ENCODE measurements around the gene SORL1. TPM values are rescaled to one million over a fixed set of nuclear protein-coding genes. Genes with fewer than 3 reads are reported as not detected.

Gene SORL1
- total and polyA plus RNA-seq, 2 experiments from 2014 or later = 6.4 to 18.2 TPM

DNA sequence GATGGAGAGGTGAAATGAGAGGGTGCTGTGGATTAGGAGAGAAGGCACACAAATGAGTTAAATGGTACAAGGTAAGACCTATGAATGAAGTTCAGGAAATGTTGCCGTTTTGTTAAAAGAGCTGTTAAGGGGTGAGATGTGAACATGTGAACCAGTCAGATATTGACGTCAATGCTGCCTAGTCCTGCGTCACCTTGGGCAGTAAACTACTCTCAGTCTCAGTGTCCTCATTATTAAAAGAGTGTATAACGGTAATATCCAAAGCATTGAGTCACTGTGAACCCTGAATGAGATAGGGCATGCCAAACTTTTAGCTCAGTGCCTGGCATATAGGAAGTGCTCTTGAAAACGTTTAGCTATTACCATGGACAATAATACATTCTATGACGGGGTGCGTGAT, 33.1 kb downstream of the SORL1 start:
- H3K9me3 ChIP-seq (ENCODE audit: low read depth) = no peaks in the 10 kb centered on the region
- no peaks in the 10 kb centered on the region for H3K27me3 ChIP-seq
- TF ChIP-seq, protein P1, sequence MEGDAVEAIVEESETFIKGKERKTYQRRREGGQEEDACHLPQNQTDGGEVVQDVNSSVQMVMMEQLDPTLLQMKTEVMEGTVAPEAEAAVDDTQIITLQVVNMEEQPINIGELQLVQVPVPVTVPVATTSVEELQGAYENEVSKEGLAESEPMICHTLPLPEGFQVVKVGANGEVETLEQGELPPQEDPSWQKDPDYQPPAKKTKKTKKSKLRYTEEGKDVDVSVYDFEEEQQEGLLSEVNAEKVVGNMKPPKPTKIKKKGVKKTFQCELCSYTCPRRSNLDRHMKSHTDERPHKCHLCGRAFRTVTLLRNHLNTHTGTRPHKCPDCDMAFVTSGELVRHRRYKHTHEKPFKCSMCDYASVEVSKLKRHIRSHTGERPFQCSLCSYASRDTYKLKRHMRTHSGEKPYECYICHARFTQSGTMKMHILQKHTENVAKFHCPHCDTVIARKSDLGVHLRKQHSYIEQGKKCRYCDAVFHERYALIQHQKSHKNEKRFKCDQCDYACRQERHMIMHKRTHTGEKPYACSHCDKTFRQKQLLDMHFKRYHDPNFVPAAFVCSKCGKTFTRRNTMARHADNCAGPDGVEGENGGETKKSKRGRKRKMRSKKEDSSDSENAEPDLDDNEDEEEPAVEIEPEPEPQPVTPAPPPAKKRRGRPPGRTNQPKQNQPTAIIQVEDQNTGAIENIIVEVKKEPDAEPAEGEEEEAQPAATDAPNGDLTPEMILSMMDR (IDR thresholded peaks at IDR 0.05; ENCODE audit: low read depth, low read length) = no peak
- no peak for DNase-seq (ENCODE audit: low read depth in 1 of 2, low spot score in 1 of 2)
- H3K36me3 ChIP-seq = no peaks in the 10 kb centered on the region
- H3K4me3 ChIP-seq = no peak overlapping the region
- H3K4me1 ChIP-seq (ENCODE audit: low read depth) = peaks cover 6% of the 10 kb centered on the region
- no peak overlapping the region for H3K27ac ChIP-seq

DNA sequence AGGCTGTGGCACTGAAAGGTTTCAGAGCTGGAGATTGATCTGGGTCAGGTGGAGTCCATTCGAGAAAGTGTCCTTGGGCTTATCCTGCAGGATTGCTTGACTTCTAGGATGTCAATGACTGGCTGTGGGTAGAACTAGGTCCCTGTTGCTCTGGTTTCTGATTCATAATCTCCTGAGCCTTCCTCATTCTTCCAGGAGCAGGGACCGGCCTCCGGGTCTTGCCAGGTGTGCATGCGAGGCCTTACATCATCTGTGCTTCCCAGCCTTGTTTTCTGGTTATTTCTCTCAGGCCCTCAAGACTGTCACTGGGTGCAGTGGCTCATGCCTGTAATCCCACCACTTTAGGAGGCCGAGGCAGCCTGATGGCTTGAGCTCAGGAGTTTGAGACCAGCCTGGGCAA, 33.9 kb downstream of the SORL1 start:
- peaks cover 6% of the 10 kb centered on the region for H3K4me1 ChIP-seq (ENCODE audit: low read depth)
- H3K4me3 ChIP-seq = no peak overlapping the region
- no peaks in the 10 kb centered on the region for H3K27me3 ChIP-seq
- H3K27ac ChIP-seq = no peak overlapping the region
- TF ChIP-seq, protein P1 (IDR thresholded peaks at IDR 0.05; ENCODE audit: low read depth, low read length) = no peak
- H3K9me3 ChIP-seq (ENCODE audit: low read depth) = no peaks in the 10 kb centered on the region
- DNase-seq (ENCODE audit: low read depth in 1 of 2, low spot score in 1 of 2) = no peak
- no peaks in the 10 kb centered on the region for H3K36me3 ChIP-seq

DNA sequence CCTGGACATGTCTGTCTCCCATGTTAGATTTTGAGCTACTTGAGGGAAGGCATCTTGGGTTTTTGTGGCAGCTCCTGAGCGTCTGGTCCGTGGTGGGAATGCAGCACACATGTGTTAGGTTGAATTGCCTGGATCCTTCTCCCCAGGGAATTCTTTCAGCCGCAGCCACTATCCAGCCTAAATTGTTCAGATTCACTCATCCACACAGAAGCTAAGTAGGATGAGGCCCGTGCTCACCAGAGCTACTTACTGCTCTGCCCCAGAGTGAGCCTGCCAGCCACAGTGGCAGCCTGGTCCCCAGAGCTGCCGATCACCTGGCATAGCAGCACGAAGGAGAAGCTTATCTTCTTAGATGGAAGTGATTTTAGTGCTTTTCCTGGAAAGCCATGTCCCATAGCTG, 35.1 kb downstream of the SORL1 start:
- H3K27me3 ChIP-seq = no peaks in the 10 kb centered on the region
- H3K36me3 ChIP-seq = no peaks in the 10 kb centered on the region
- H3K4me3 ChIP-seq = no peak overlapping the region
- peaks cover 3% of the 10 kb centered on the region for H3K4me1 ChIP-seq (ENCODE audit: low read depth)
- DNase-seq (ENCODE audit: low read depth in 1 of 2, low spot score in 1 of 2) = no peak
- TF ChIP-seq, protein P1 (IDR thresholded peaks at IDR 0.05; ENCODE audit: low read depth, low read length) = no peak
- no peaks in the 10 kb centered on the region for H3K9me3 ChIP-seq (ENCODE audit: low read depth)
- no peak overlapping the region for H3K27ac ChIP-seq

DNA sequence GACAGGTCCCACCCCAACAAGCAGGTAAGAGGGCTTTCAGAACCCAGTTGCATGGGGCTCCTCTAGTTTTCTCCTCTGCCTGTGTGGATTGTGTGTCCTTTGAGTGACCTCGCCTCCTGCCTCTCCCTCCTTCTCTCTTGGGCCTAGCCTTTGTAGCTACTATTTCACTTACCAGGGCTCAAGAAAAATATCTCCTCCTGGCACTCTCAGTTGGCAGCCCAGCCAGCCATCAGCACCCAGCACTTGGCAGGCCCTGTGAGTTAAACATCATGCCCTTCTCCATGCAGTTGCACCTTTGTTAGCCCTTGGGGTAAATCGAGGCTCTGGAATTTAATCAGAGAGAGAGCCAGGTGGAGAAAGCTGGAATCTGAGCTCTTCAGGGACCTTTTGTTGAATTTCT, 36.1 kb downstream of the SORL1 start:
- Histone ChIP-seq H3K4me1 (ENCODE audit: low read depth) (no peaks in the 10 kb centered on the region), H3K36me3 (no peaks in the 10 kb centered on the region), H3K9me3 (ENCODE audit: low read depth) (no peaks in the 10 kb centered on the region), H3K27ac (no peak overlapping the region), H3K4me3 (no peak overlapping the region), H3K27me3 (no peaks in the 10 kb centered on the region)
- TF ChIP-seq, protein P1 (IDR thresholded peaks at IDR 0.05; ENCODE audit: low read depth, low read length) = no peak
- DNase-seq (ENCODE audit: low read depth in 1 of 2, low spot score in 1 of 2) = no peak

DNA sequence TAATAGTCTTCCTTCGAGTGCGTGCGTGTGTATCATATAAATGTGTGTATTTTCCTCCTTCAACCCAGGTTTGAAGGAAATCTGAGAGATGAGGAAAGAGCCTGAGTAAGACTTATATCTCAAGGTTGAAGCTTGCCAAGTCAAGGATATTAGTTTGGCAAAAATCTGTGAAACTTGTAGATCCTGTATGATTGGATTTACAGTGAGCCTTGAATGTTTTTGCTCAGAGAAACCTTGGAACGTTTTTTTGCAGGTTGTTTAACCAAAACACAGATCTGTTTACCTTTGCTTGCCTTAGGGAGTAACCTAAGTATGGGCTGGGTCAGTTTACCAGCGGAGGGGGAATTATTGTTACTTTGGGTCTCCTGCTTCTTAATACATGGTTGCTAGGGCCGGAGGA, 36.5 kb downstream of the SORL1 start:
- Histone ChIP-seq H3K36me3 (no peaks in the 10 kb centered on the region), H3K27ac (no peak overlapping the region), H3K4me3 (no peak overlapping the region), H3K4me1 (ENCODE audit: low read depth) (no peaks in the 10 kb centered on the region), H3K9me3 (ENCODE audit: low read depth) (no peaks in the 10 kb centered on the region), H3K27me3 (no peaks in the 10 kb centered on the region)
- TF ChIP-seq, protein P1 (IDR thresholded peaks at IDR 0.05; ENCODE audit: low read depth, low read length) = no peak
- DNase-seq (ENCODE audit: low read depth in 1 of 2, low spot score in 1 of 2) = no peak

DNA sequence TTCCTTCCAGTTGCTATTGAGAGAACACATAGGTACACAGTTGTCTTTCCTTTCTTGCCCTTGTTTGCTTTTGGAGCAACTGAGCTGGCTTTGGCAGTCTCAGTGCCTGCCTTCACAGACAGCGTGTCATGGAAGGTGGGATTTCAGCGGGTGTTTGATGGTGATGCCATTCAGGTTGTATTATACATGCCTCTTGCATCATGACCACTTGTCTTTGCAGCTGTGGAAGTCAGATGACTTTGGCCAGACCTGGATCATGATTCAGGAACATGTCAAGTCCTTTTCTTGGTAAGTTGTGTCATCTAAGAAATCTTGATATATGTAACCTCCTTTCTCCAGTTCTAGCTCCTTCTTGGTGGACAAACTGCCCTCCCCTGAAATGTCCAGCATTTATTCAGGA, 37.7 kb downstream of the SORL1 start:
- Histone ChIP-seq H3K36me3 (no peaks in the 10 kb centered on the region), H3K27ac (no peak overlapping the region), H3K4me1 (ENCODE audit: low read depth) (peaks cover 3% of the 10 kb centered on the region), H3K9me3 (ENCODE audit: low read depth) (no peaks in the 10 kb centered on the region), H3K27me3 (no peaks in the 10 kb centered on the region), H3K4me3 (no peak overlapping the region)
- no peak for DNase-seq (ENCODE audit: low read depth in 1 of 2, low spot score in 1 of 2)
- TF ChIP-seq, protein P1 (IDR thresholded peaks at IDR 0.05; ENCODE audit: low read depth, low read length) = no peak

Measured in cardiac muscle cell (in vitro differentiated cells and primary cell).